Left ventricle myocardium inferior (tissue), 1 donor: ENCODE measurements around the gene UGCG. TPM values are rescaled to one million over a fixed set of nuclear protein-coding genes. Genes with fewer than 3 reads are reported as not detected.

Experiments used
- DNase-seq: peaks from one replicate; pipeline ENCODE4 v3.0.0-alpha.2; 2020
- H3K27ac ChIP-seq: fragments of 200-600 bp; replicated peaks from 2 replicates; pipeline ENCODE4 v1.8.0; 2021
- H3K27me3 ChIP-seq: fragments of 200-600 bp; 2 replicates; pipeline ENCODE4 v1.8.0; 2021; ENCODE audit warnings: low read depth
- H3K36me3 ChIP-seq: fragments of 200-600 bp; 2 replicates; pipeline ENCODE4 v1.8.0; 2021
- H3K4me1 ChIP-seq: fragments of 200-600 bp; 2 replicates; pipeline ENCODE4 v1.8.0; 2021
- H3K4me3 ChIP-seq: fragments of 200-600 bp; 2 replicates; pipeline ENCODE4 v1.8.0; 2021; ENCODE audit warnings: mild to moderate bottlenecking, moderate library complexity
- H3K9me3 ChIP-seq: fragments of 200-600 bp; replicated peaks from 2 replicates; pipeline ENCODE4 v1.8.0; 2021
- CTCF ChIP-seq: fragments of 200-600 bp; IDR thresholded peaks from 2 replicates; pipeline ENCODE4 v1.8.0; 2021; ENCODE audit warnings: antibody characterized with exemption, mild to moderate bottlenecking, borderline replicate concordance
- intact Hi-C: fragments of 100-400 bp; cut with micrococcal nuclease; formaldehyde crosslinking; loops from one replicate; pipeline ENCODE4 v1.11.0; 2022
- total RNA-seq: library from RNA; stranded (reverse); fragmentation: NEBNext Ultra II Directional; extraction: Animal tissue kit (Norgen Biotek cat#: 25700); gene quantifications from one replicate; pipeline ENCODE4 v1.2.1, GENCODE V29; 2021
- donor health status: DM: no; HTN: yes; CAD: no; lungs with severe emphysema.

Gene UGCG
- total RNA-seq, 1 donor from 2014 or later: 12.7 TPM

GRCh38 chr9:111967621-111968020, 71.0 kb downstream of the UGCG start:
- no peak for TF ChIP-seq CTCF
- Histone ChIP-seq H3K27me3 (no peaks in the 10 kb centered on the region), H3K4me3 (no peak overlapping the region), H3K9me3 (no peaks in the 10 kb centered on the region), H3K36me3 (no peaks in the 10 kb centered on the region), H3K27ac (no peak overlapping the region), H3K4me1 (no peaks in the 10 kb centered on the region)
- no peak for DNase-seq
- intact Hi-C loops: no loop called here

- no peak for DNase-seq
- H3K9me3 ChIP-seq: no peaks in the 10 kb centered on the region
- no peaks in the 10 kb centered on the region for H3K27me3 ChIP-seq
- intact Hi-C loops: no loop called here
- H3K4me1 ChIP-seq: no peaks in the 10 kb centered on the region
- no peak overlapping the region for H3K4me3 ChIP-seq
- TF ChIP-seq CTCF: no peak
- no peaks in the 10 kb centered on the region for H3K36me3 ChIP-seq
- H3K27ac ChIP-seq: no peak overlapping the region
Observed at GRCh38 chr9:111969061-111969460, 72.4 kb downstream of the UGCG start.

- no peaks in the 10 kb centered on the region for H3K9me3 ChIP-seq
- intact Hi-C loops: no loop called here
- no peak for TF ChIP-seq CTCF
- H3K36me3 ChIP-seq: no peaks in the 10 kb centered on the region
- no peaks in the 10 kb centered on the region for H3K27me3 ChIP-seq
- no peak overlapping the region for H3K27ac ChIP-seq
- no peaks in the 10 kb centered on the region for H3K4me1 ChIP-seq
- DNase-seq: no peak
- H3K4me3 ChIP-seq: no peak overlapping the region
Observed at GRCh38 chr9:111969622-111970021, 73.0 kb downstream of the UGCG start.

- H3K4me1 ChIP-seq: no peaks in the 10 kb centered on the region
- no peaks in the 10 kb centered on the region for H3K36me3 ChIP-seq
- no peak for TF ChIP-seq CTCF
- intact Hi-C loops: no loop called here
- H3K4me3 ChIP-seq: no peak overlapping the region
- no peaks in the 10 kb centered on the region for H3K9me3 ChIP-seq
- no peak overlapping the region for H3K27ac ChIP-seq
- no peak for DNase-seq
- no peaks in the 10 kb centered on the region for H3K27me3 ChIP-seq
Observed at GRCh38 chr9:111970827-111971226, 74.2 kb downstream of the UGCG start.

GRCh38 chr9:111974092-111974681, 77.6 kb downstream of the UGCG start:
- H3K9me3 ChIP-seq: no peaks in the 10 kb centered on the region
- no peak for DNase-seq
- no peak overlapping the region for H3K27ac ChIP-seq
- no peak for TF ChIP-seq CTCF
- no peaks in the 10 kb centered on the region for H3K27me3 ChIP-seq
- H3K4me1 ChIP-seq: no peaks in the 10 kb centered on the region
- intact Hi-C loops: no loop called here
- H3K36me3 ChIP-seq: no peaks in the 10 kb centered on the region
- no peak overlapping the region for H3K4me3 ChIP-seq
